CD4-positive, alpha-beta T cell treated with Interleukin-21 for 1 hour (primary cell): ENCODE measurements around the gene ANKMY1.

Experiments used
- DNase-seq: peaks from one replicate; pipeline ENCODE4 v3.0.0-alpha.2; 2020

Gene ANKMY1

GRCh38 chr2:240466579-240467148 is 91.1 kb downstream of the ANKMY1 start:
- no peak for DNase-seq

DNA sequence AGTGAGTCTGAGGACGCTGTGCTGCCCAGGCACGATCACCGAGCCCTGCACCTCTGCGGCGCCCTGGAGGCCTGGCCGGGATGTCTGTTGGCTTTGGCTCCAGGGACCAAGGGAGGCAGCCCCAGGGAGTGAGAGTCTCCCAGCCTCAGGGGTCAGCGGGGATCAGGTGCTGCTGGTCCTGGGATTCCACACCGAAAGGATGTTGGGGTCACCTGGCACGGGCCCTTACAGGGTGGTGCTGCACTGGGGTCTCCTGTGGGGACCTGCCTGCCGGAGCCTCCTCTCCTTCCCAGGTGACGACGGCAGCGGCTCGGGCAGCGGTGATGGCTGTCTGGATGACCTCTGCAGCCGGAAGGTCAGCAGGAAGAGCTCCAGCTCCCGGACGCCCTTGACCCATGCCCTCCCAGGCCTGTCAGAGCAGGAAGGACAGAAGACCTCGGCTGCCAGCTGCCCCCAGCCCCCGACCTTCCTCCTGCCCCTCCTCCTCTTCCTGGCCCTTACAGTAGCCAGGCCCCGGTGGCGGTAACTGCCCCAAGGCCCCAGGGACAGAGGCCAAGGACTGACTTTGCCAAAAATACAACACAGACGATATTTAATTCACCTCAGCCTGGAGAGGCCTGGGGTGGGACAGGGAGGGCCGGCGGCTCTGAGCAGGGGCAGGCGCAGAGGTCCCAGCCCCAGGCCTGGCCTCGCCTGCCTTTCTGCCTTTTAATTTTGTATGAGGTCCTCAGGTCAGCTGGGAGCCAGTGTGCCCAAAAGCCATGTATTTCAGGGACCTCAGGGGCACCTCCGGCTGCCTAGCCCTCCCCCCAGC is 91.8 kb downstream of the ANKMY1 start:
- no peak for DNase-seq

- DNase-seq = no peak
Observed at GRCh38 chr2:240465268-240465764, 92.5 kb downstream of the ANKMY1 start.

DNA sequence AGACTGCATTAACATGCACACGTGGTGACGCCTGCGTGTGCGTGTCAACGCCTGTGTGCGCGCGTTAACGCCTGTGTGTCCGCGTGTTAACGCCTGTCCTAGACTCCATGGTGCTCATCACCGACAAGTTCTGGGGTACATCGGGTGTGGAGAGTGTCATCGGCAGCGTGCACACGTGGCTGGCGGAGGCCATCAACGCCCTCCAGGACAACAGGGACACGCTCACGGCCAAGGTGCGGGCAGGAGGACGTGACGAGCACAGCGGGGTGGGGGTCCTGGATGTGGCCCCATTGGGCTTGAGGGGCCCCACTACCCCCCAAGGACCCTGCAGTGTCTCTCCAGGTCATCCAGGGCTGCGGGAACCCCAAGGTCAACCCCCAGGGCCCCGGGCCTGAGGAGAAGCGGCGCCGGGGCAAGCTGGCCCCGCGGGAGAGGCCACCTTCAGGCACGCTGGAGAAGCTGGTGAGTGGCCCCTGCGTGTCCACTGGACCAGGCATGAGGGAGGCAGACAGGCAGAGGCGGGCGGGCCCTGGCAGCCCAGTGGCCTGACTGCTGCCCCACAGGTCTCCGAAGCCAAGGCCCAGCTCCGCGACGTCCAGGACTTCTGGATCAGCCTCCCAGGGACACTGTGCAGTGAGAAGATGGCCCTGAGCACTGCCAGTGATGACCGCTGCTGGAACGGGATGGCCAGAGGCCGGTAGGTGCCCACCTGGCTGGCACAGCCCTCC is 93.1 kb downstream of the ANKMY1 start:
- no peak for DNase-seq

DNA sequence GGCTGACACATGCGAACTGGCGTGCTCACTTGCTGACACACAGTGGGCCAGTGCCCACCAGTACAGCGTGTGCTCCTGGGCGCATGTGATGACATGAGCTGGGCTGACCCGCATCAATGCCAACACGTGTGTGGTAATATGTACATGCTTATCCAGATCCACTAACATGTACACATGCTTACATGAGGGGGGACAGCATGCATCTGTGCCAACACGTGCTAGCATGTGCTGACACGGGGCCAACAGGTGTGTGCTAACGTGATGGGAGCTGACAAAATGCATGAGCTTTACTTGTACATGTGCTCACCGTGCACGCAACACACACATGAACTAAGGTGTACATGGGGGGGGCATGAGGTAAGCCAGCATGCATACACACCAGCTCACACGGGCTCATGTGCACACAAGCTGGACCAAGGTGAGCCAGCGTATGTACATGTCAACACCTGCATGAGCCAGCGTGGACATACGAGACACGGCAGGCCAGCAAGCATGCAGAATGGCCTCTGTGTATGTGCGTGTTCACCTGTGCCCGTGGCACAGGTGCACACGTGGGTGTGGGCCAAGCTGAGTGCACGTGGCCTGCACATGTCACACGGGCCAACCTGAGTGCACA is 93.8 kb downstream of the ANKMY1 start:
- DNase-seq = no peak

DNA sequence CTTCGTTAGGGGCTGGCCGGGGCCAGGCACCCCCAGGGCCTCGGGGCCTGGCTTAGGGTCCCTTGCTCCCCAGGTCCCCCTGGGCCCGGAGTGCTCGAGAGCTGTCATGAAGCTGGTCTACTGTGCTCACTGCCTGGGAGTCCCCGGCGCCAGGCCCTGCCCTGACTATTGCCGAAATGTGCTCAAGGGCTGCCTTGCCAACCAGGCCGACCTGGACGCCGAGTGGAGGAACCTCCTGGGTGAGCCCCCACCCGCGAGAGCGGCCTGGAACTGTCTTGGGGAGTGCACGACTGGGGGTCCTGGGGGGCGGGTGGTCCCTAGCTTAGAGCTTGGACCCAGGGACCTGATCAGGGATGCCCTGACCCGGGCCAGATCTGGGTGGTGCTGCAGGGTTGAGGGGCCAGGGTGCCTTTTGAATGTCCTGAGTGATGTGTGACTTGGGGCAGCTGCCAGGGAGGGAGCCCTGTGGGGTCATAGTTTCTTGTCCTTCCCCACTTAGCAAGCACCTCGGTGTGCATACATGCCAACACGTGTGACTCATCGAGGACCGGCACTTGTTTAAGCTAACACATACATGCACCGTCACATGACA is 94.4 kb downstream of the ANKMY1 start:
- no peak for DNase-seq

- DNase-seq = no peak
Observed at GRCh38 chr2:240462707-240463273, 95.0 kb downstream of the ANKMY1 start.

DNA sequence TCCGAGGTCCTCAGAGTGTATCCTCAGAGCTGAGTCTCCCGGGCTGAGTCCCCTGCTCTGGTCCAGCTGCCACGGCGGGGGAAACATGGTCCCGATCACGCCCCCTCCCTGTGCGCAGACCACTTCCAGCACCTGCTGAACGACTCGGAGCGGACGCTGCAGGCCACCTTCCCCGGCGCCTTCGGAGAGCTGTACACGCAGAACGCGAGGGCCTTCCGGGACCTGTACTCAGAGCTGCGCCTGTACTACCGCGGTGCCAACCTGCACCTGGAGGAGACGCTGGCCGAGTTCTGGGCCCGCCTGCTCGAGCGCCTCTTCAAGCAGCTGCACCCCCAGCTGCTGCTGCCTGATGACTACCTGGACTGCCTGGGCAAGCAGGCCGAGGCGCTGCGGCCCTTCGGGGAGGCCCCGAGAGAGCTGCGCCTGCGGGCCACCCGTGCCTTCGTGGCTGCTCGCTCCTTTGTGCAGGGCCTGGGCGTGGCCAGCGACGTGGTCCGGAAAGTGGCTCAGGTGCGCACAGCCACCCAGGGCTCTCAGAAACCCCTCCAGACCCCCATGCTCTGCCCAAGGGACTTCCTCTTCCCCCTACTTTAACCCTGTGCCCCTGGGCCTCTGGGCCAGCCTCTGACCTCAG is 95.6 kb downstream of the ANKMY1 start:
- DNase-seq = no peak

DNA sequence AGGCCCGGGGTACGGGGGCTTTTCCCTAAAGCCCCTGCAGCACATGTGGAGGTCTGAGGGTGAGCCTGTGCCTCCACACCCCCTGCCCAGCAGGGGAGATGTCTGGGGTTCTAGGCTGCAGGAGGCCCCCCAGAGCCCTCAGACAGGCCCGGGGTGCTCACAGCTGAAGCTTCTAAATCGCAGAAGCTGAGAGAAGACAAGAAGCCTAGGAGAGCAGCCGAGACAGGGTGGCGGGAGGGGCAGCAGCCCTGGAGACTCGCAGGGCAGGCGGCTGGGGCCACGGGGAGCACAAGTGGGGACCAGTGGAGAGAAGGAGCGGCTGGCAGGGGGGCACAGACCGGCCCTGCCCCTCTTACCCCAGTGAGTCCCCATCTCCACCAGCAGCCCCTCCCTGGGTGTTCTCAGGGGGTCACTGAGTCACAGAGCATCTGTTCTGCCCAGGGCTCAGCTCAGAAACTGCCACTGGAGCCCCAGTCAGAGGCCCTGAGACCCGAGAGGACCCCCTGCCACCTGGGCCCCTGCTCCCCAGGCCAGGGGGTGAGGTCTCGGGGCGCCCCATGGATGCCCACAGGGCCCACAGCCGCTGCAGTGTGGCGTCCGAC is 96.2 kb downstream of the ANKMY1 start:
- DNase-seq = no peak

DNA sequence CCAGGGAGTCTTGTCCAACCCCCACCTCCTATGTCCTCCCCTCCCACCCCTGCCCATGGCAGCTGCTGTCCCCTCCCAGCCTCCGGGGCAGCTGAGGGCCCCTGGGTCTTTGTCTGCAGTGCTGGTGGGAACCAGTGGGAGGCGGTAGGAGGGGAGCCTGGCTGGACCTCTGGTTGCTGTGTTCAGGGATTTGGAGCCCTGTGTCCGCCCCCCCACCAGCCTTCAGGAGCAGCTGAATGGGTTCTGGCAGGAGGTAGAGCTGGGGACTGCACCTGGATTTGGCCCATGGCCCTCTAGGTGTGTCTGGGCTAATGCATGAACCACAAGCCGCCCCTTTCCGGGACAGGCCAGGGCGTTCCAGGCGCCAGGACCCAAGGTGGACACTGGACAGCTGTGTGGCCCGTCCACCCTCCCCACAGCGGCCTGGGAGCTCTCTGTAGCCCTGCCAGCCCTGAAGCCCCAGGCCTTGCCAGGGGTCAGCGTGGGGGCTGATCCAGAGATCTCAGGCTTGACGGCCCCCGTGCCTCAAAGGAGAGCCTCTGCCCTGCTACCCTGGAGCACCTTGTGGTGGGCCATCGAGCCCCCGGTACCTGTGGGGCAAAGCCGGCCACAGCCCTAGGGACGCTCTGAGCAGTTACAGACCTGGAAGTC is 96.9 kb downstream of the ANKMY1 start:
- DNase-seq = no peak

- DNase-seq = no peak
Observed at GRCh38 chr2:240460253-240460711, 97.5 kb downstream of the ANKMY1 start.

DNA sequence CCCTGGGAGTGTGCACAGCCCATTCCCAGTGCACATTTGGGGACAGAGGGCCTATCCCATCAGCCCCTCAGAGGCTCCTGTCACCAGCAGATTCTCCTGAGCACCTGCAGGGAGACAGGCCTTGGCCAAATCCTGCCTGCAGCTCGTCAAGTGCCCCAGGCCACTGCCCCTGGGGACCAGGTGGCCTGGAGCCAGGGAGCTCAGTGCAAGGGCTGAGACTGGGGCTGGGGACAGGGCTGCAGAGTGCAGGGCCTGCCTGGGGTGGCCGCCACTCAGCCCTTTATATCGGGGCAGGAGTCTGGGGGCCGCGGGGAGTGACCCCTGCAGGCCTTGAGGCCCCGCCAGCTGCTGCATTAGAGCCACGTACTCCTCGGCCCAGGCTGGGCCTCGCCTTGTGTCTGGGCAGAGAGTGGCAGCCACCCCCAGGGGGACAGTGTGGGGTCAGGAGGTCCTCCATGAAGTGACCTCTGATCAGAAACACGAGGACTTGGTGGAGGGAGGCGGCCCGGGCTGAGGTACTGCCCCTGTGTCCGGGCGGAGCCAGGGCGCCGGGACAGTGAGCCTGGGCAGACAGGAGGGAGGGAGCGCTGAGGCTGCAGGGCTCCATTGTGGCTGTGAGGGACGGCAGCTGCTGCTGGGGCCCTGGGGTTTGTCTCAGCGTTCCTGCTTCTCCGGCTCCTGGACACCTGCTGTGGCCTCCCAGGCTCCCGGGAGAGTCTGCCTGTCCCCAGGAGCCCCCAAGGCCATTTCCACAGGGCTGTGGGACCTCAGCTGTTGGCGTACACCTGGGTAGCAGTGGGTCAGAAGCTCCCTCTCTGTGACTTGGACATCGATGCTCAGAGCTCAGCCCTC is 98.2 kb downstream of the ANKMY1 start:
- DNase-seq = no peak

GRCh38 chr2:240458900-240459391 is 98.8 kb downstream of the ANKMY1 start:
- DNase-seq = no peak

GRCh38 chr2:240458044-240458899 is 99.5 kb downstream of the ANKMY1 start:
- no peak for DNase-seq

GRCh38 chr2:240457223-240458043 is 100.4 kb downstream of the ANKMY1 start:
- DNase-seq = no peak

- DNase-seq = no peak
Observed at GRCh38 chr2:240456447-240457222, 101.2 kb downstream of the ANKMY1 start.
